IPS-NIHi7 (cell line): ENCODE results near the gene CRIP2.

Experiments used
- DNase-seq: peaks from one replicate; pipeline ENCODE4 v3.0.0; 2012; ENCODE audit warnings: mixed read lengths; ENCODE audit errors: extremely low spot score

Gene CRIP2

DNA sequence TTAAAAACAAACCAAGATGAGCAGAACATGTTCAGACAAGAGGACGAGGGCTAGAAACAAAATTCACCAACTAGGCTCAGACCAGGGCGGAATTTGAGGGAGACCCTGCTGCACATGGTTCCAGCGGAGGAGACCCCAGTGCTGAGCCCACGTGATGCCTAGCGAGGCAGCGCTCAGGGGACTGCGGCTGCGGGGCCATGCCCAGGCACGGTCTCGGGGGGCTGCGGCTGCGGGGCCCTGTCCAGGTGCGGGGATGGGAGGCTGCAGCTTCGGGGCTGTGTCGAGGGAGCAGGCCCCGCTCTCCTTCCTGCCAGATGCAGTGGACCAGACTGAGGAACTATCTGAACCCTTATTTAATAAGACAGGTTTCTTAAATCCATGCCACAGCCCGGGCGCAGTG, 12.7 kb upstream of the CRIP2 start:
- DNase-seq, result no peak

- no peak for DNase-seq
Observed at GRCh38 chr14:105464501-105464900, 10.1 kb upstream of the CRIP2 start.

GRCh38 chr14:105465209-105466031, 9.2 kb upstream of the CRIP2 start:
- DNase-seq, result peak; percentile 65

DNA sequence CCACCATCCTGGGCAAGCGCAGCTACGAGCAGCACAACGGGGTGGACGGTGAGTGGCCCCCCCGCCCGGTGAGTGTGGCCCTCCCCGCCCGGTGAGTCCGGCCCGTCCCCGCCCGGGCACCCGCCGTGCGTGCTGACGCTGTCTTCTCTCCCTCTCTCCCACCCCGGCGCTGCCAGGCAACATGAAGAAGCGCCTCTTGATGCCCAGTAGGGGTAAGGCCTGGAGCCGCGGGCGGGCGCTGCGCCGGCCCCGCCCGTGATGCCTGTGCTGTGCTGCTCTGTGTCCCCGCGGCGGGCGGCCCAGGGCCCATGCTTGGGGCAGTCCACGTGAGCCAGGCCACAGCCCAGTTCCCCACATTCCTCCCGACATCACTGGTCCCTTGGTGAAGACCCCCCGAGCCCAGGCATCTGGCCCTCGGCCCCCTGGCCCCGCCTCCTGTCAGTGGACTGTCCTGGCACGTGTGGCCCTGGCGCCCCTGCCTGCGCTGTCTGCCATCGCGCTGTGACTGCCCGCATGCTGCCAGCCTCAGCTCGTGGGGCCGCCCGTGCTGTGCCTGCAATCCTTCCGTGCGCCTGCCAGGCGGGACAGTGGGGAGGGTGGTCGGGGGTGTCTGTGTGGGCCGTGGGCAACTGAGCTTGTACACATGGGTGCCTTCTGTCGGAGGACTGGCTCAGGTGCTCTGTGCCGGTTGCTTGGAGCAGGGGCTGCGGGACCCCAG, 7.9 kb upstream of the CRIP2 start:
- DNase-seq, result no peak

GRCh38 chr14:105467249-105467941, 7.2 kb upstream of the CRIP2 start:
- no peak for DNase-seq

- DNase-seq, result no peak
Observed at GRCh38 chr14:105467942-105468471, 6.6 kb upstream of the CRIP2 start.

DNA sequence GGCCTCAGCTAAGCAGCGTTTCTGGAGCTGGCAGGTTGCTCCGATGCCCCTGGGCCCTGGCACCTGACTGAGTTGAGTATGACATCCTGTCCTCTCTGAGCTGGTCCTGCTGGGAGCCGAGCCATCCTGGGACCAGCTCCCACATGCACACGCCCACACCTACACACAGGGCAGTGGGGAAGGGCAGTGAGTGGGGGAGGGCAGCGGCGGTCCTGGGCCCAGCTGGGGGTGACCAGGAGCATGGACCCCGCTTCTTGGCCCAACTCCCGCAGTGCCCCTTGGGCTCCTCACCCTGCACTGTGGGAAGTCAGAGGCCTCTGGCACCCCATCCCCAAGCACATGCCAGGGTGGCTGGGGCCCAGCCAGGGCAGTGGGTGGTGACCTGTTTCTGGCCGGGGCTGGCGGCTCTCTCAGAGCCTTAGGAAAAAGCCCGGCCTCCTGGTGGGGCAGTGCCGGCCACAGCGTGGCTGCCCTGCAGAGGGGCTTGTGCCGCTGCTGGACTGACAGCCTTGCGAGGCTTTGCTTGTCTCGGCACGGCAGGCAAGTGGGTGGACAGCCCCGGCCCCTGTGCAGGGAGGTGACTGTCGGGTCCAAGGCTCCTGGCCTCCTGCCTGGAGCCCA, 5.9 kb upstream of the CRIP2 start:
- no peak for DNase-seq

GRCh38 chr14:105469456-105470349, 4.9 kb upstream of the CRIP2 start:
- DNase-seq, result no peak

DNA sequence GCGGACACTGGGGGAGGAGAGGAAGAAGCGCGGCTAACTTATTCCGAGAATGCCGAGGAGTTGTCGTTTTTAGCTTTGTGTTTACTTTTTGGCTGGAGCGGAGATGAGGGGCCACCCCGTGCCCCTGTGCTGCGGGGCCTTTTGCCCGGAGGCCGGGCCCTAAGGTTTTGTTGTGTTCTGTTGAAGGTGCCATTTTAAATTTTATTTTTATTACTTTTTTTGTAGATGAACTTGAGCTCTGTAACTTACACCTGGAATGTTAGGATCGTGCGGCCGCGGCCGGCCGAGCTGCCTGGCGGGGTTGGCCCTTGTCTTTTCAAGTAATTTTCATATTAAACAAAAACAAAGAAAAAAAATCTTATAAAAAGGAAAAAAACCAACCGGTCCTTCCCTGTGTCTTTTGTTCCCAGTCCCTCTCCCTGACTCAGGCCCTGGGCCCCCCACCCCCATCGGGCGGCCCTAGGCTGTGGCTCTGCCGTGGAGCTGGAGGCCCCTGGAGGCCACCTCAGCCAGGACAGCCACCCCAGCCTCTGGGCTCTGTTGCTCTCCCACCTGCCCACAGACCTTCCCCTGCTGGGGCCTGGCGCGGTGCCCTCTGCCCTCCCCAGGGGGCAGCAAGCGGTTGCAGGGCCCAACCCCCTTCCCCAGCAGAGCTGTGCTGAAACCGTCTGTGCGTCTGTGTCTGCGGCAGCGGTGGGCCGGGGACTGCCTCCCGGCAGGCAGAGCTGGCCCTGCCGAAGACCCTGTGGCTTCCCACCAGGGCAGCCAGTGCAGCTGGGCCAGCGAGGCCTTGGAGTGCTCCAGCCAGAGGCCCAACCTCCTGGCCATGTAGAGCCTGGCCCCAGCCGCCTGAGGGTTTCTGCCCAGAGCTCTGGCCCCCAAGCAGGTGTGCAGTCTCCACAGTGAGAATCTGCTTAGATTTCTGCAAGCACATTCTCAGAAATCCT, 4.0 kb upstream of the CRIP2 start:
- no peak for DNase-seq

DNA sequence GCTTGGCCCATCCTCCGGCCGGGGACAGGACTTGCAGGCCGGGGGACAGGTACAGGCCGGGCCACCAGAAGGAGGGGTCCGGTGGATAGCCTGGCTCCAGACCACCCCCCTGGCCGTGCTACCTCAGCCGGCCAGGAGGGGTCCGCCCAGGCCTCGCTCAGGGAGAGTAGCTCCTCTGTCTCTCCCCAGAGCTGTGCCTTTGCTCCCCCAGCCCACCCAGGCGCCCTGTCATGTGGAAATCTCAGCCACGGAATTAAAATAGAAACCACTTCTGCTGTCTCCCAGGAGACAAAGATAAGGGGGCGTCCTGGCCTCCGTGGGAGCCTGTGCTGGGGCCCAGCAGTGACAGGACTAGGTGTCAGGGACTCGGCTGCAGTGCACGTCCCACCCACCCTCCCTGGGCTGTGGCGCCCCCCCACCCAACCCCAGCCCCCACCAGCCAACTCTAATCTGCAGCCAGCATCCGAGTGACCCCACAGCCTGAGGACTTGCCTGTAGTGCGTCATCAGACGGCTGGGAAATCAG, 3.3 kb upstream of the CRIP2 start:
- DNase-seq, result peak; percentile 73

GRCh38 chr14:105471823-105472485, 2.7 kb upstream of the CRIP2 start:
- no peak for DNase-seq

DNA sequence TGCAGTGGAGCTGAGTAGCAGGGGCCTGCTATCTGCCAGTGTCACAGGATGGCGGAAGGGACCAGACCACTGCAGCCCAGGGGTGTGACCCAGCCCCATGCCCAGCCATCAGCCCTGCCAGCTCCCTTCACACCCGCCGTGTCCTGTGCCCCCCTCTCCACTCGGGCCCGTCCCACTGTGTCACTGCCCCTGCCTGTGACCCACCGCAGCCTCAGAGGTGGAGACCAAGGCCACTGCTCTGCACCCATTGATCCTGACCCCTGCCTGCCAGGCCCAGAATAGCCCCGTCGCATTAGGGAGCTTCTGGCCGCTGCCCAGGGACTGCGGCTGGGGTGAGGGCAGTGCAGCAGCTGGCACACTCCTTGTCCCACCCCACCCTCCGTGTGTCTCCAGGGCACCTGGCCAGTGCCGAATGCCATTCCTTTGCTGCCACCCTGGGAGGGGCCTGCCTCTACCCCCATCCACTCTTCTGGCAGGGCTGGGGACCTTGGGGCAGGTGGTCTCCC, 2.1 kb upstream of the CRIP2 start:
- no peak for DNase-seq

DNA sequence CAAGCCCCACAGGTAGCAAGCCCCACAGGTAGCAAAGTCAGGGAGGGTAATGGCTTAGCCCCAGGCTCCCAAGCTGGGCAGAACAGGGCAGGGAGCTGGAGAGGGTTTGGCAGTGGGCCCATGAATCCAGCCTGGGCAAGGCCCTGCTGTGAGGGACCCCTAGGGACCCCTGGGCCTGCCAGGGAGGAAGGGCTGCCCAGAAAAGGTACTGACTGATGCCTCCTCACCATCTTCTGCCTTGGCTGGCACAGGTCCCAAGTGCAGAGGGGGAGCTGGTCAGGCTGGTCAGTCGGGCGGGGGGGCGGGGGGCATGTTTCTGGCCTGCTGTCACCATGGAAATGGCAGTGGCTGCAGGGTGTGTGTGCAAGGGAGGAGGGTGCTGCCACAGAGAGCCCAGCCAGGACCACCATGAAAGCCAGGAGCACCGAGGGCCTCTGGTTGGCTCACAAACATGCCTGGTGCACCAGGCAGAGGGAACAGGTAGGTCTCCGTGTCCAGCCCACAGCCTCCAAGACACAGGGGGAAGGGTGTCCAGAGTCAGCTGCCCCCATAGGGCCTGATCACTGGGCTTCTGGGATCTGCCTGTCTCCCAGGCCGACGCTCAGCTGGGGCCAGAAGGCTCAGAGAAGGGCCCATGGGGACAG, 1.5 kb upstream of the CRIP2 start:
- DNase-seq, result no peak

- DNase-seq, result peak; percentile 95
Observed at GRCh38 chr14:105473677-105474482, 741 bp upstream of the CRIP2 start.

DNA sequence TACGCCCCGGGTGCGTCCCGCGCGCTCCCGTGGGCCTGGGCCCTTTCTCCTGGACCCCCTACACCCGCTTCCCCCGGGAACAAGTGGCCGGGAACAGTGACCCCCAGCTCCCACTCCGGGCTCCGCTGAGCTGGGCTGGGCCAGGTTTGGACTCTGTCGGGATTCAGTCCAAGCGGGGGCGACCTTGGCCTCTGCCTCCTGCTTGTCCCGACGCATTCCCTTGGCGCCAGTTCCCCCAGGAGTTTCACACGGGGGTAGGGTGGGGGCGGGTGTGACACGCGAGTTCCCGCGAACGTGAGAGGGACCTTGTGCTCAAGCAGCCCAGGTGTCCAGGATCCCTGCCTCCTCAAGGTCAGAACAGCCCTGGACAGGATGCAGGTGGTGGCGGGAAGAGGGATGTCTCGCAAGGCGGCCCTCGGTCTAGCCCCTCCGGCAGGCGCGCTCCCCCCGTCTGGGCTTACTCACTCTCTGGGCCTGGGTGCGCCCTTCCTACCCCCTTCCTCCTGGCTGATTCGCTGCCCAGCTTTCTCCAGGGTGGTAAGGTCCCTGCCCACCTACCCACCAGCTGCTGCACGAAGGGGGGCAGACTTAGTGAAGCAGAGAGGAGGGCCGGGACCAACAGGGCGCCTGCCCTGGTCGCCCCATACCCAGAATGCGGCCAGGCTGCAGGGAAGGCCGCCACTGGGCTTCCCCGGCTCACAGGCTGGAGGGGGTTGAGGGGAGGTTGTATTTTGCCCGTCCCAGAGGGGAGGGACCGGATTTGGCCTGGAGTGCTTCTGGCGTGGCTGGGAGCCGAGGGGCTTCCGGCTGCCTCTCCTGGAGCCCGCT, 862 bp downstream of the CRIP2 start:
- DNase-seq, result peak; percentile 52

DNA sequence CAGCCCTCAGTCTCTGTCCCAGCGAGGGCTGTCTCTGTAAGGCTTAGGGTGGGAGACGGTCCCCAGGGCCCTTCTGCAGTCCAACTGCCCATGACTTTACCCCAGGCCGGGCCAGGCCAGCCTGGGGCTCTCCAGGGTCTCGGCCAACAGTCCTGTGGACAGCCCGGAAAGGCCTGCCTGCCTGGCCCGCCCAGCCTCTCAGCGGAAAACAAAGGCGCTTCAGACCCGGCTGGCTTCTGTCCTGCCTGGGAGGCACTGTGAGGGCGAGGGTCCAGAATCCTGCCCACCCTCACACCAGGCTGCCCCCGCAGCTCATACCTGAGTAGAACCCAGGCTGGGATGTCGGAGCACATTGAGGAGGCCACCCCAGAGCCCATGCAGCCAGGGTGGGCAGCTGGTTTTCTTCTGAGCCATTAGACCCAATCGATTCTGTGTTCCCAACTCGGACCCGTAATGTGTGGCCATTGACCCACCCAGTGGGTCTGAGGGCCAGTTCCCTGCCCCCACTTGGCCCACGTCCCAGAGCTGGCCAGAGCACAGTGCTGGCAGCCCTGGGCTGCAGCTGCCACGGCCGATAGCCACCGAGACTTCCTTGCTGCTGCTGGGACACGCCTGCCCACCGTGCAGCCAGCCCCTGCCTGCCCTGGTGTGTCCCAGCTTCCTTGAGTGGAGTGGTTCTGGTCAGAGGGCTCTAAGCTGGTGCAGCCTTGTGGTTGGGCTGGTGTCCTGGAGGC, 1.6 kb downstream of the CRIP2 start:
- DNase-seq, result no peak
